Ovary (tissue), 9 donors: Measurements from ENCODE around the gene XPC. TPM values are rescaled to one million over a fixed set of nuclear protein-coding genes. Genes with fewer than 3 reads are reported as not detected.
A peak's percentile ranks its signal among the peaks of the same experiment; 100 is the strongest.

ENCODE experiments used
- DNase-seq, 5 donors: peaks; one replicate each; pipeline ENCODE4 v3.0.0-alpha.2; 2019 to 2020
- H3K27ac ChIP-seq, 2 donors: fragments of 200-600 bp; one replicate each; pipeline versions ENCODE4 v1.5.1 to v1.8.0; 2019 to 2022
- H3K27me3 ChIP-seq: fragments of 200-600 bp; one replicate; pipeline ENCODE4 v1.8.0; 2022
- H3K36me3 ChIP-seq: fragments of 200-600 bp; sonication (generic); one replicate; pipeline ENCODE4 v1.5.1; 2019
- H3K4me1 ChIP-seq: one replicate; pipeline ENCODE4 v1.8.1; 2013; ENCODE audit warnings: mild to moderate bottlenecking, moderate library complexity; ENCODE audit not compliant: insufficient read depth
- H3K4me3 ChIP-seq: fragments of 200-600 bp; sonication (generic); one replicate; pipeline ENCODE4 v1.5.1; 2017
- H3K9me3 ChIP-seq, 2 donors: fragments of 200-600 bp in 1 of 2; sonication (generic) in 1 of 2; one replicate each; pipeline versions ENCODE4 v1.5.1 to v1.8.1; 2013 to 2019; ENCODE audit warnings: mild to moderate bottlenecking in 1 of 2, moderate library complexity in 1 of 2
- CTCF ChIP-seq, 3 donors: fragments of 450-650 bp in 2 of 3; fragments of 200-600 bp in 1 of 3; IDR thresholded peaks; one replicate each; pipeline versions ENCODE4 v1.5.1 to v1.8.0; 2016 to 2022; ENCODE audit warnings: antibody characterized with exemption in 3 of 3, mild to moderate bottlenecking in 1 of 3
- EP300 ChIP-seq: sonication (generic); formaldehyde crosslinking; IDR thresholded peaks from one replicate; pipeline ENCODE4 v1.6.1; 2017; ENCODE audit warnings: antibody characterized with exemption
- POLR2A ChIP-seq: fragments of 450-650 bp; IDR thresholded peaks from one replicate; pipeline ENCODE4 v1.6.1; 2017; ENCODE audit warnings: antibody characterized with exemption, mild to moderate bottlenecking, moderate library complexity
- WGBS, 3 donors: extraction: QIAGEN DNeasy Blood & Tissue Kit in 1 of 3; methylation state at CpG; one replicate each; pipeline versions ENCODE4 v1.1.5 to v1.1.7; 2013 to 2017; 5-methylcytosine and 5-hydroxymethylcytosine counted together
- intact Hi-C, 4 donors: fragments of 100-400 bp; cut with DNase I; formaldehyde crosslinking; loops; one replicate each; pipeline versions ENCODE4 v1.11.0 to v1.15.1; 2022 to 2023
- polyA plus RNA-seq, 2 donors: library from polyadenylated mRNA; stranded (reverse); fragments of 200-250 nt in 1 of 2; fragments of 350-450 nt in 1 of 2; fragmentation: Illumina TruSeq in 1 of 2; extraction: RNeasy Lipid Tissue Mini Kit (QIAGEN cat#74804) in 1 of 2; gene quantifications; one replicate each; pipeline ENCODE4 v1.2.3, GENCODE V29; 2013 to 2014
- total RNA-seq, 7 donors: library from RNA; depleted of rRNA in 2 of 7; stranded (reverse); fragments of >200 nt in 2 of 7; fragmentation: NEBNext Ultra II Directional in 3 of 7; extraction: Animal tissue kit (Norgen Biotek cat#: 25700) in 3 of 7; gene quantifications; one replicate each; pipeline versions ENCODE4 v1.1.0 to v1.2.4, GENCODE V29; 2016 to 2023
- donor health status: DM: no; HTN: no; CAD: no; lungs with moderate emphysema.
- donor health status: DM: no; HTN: no; CAD: no.
- donor health status: Bipolar disorder and iron deficiency.
- donor health status: DM: yes; HTN: yes; CAD: no.
- donor health status: DM: no; HTN: no; CAD: no.
- donor health status: DM: yes; HTN: yes; CAD: no.

The XPC gene
- total and polyA plus RNA-seq, 9 donors, result 36.2 to 63.1 (median 40.6) TPM

- Histone ChIP-seq H3K36me3 (no peaks in the 10 kb centered on the region), H3K4me3 (no peak overlapping the region), H3K27me3 (no peaks in the 10 kb centered on the region), H3K27ac (no peak overlapping the region), H3K9me3 (no peaks in the 10 kb centered on the region), H3K4me1 (peaks cover 18% of the 10 kb centered on the region)
- WGBS, 3 donors, result 84 to 93% (median 86%) methylated on average over 12 of the region's 12 CpGs
- intact Hi-C loops, result loop anchor here in 2 of 4 donors (2.0 to 10.0 kb wide), 4 partner anchors 13 to 233 kb away; partner anchors contain the start of genes LSM3 (in 1 of the 2) and XPC (in 1 of the 2)
- DNase-seq, result no peak
- no peak for TF ChIP-seq EP300
These were observed 50.8 kb downstream of the XPC start for GRCh38 chr3:14127516-14128161.

- intact Hi-C loops, result loop anchor here in 2 of 4 donors (2.0 to 10.0 kb wide), 4 partner anchors 14 to 232 kb away; partner anchors contain the start of genes LSM3 (in 1 of the 2) and XPC (in 1 of the 2)
- TF ChIP-seq POLR2A, result no peak
- TF ChIP-seq EP300, result no peak
- TF ChIP-seq CTCF (IDR thresholded peaks at IDR 0.05), result no peak
- Histone ChIP-seq H3K27ac (no peak overlapping the region), H3K27me3 (no peaks in the 10 kb centered on the region), H3K4me3 (peak overlapping the region; percentile 72), H3K36me3 (no peaks in the 10 kb centered on the region), H3K9me3 (no peaks in the 10 kb centered on the region), H3K4me1 (peaks cover 18% of the 10 kb centered on the region)
- 58 to 69% (median 63%) methylated on average over 5 of the region's 5 CpGs for WGBS, 3 donors
- no peak for DNase-seq
These were observed 51.4 kb downstream of the XPC start for GRCh38 chr3:14126887-14127505.

GRCh38 chr3:14126017-14126886 lies 52.1 kb downstream of the XPC start:
- H3K36me3 ChIP-seq, result no peaks in the 10 kb centered on the region
- H3K27ac ChIP-seq, result peak overlapping the region in 1 of 2 donors; percentile 88
- H3K4me3 ChIP-seq, result peak overlapping the region; percentile 72
- TF ChIP-seq EP300 (no peak), CTCF (IDR thresholded peaks at IDR 0.05) (no peak), POLR2A (no peak)
- no peaks in the 10 kb centered on the region for H3K27me3 ChIP-seq
- intact Hi-C loops, result loop anchor here in 2 of 4 donors (2.0 to 10.0 kb wide), 4 partner anchors 15 to 231 kb away; partner anchors contain the start of genes LSM3 (in 1 of the 2) and XPC (in 1 of the 2)
- H3K9me3 ChIP-seq, result no peaks in the 10 kb centered on the region
- peaks cover 18% of the 10 kb centered on the region for H3K4me1 ChIP-seq
- no peak for DNase-seq
- WGBS, 3 donors, result 32 to 37% (median 36%) methylated on average over 11 of the region's 11 CpGs

GRCh38 chr3:14125193-14126016 lies 53.0 kb downstream of the XPC start:
- Histone ChIP-seq H3K27me3 (no peaks in the 10 kb centered on the region), H3K36me3 (no peaks in the 10 kb centered on the region), H3K4me3 (peak overlapping the region; percentile 72), H3K4me1 (peaks cover 18% of the 10 kb centered on the region), H3K9me3 (no peaks in the 10 kb centered on the region), H3K27ac (peak overlapping the region; percentile 49 to 88)
- WGBS, 3 donors, result 0 to 1% (median 0%) methylated on average over 43 to 44 of the region's 44 CpGs
- intact Hi-C loops, result loop anchor here in 3 of 4 donors (2.0 to 10.0 kb wide), 5 partner anchors 15 to 231 kb away; partner anchors contain the start of genes LSM3 (in 2 of the 3) and XPC (in 2 of the 3)
- TF ChIP-seq CTCF (IDR thresholded peaks at IDR 0.05) (peak in 1 of 3 donors; percentile 13), POLR2A (no peak)
- peak; percentile 53 to 74 (median 66) for DNase-seq
